GM12878 (cell line): ENCODE measurements around the gene VSTM1.

Source experiments
- BMI1 ChIP-seq: fragments of 450-650 bp; IDR thresholded peaks from 2 replicates; pipeline ENCODE4 v1.6.1; 2016; ENCODE audit warnings: mild to moderate bottlenecking, moderate library complexity, borderline replicate concordance
- CBX3 ChIP-seq: fragments of 200-600 bp; sonication (generic); IDR thresholded peaks from 2 replicates; pipeline ENCODE4 v1.6.1; 2016; ENCODE audit warnings: low read depth, borderline replicate concordance
- CHD4 ChIP-seq: fragments of 200-600 bp; sonication (generic); IDR thresholded peaks from 2 replicates; pipeline ENCODE4 v1.6.1; 2016; ENCODE audit warnings: mild to moderate bottlenecking
- DPF2 ChIP-seq: fragments of 450-650 bp; IDR thresholded peaks from 2 replicates; pipeline ENCODE4 v1.6.1; 2017; ENCODE audit warnings: mild to moderate bottlenecking
- ETV6 ChIP-seq, 2 experiments: fragments of 450-650 bp in 1 of 2; IDR thresholded peaks in 1 of 2; conservative IDR thresholded peaks in 1 of 2; 2 replicates each; pipeline ENCODE4 v1.6.1; 2014; ENCODE audit warnings: antibody characterized with exemption in 1 of 2, borderline replicate concordance in 1 of 2, low read depth in 1 of 2, mild to moderate bottlenecking in 1 of 2, moderate library complexity in 1 of 2
- GATAD2B ChIP-seq: fragments of 450-650 bp; conservative IDR thresholded peaks from 2 replicates; pipeline ENCODE4 v1.6.1; 2017; ENCODE audit warnings: low read depth, mild to moderate bottlenecking, moderate library complexity
- MXI1 ChIP-seq: fragments of 150-350 bp; IDR thresholded peaks from 2 replicates; pipeline ENCODE4 v1.6.1; 2011; ENCODE audit warnings: low read depth, mild to moderate bottlenecking, inconsistent platforms, low read length, improper control_type of control experiment
- USF2 ChIP-seq: IDR thresholded peaks from 2 replicates; pipeline ENCODE4 v1.6.1; 2011; ENCODE audit warnings: low read depth, low read length, improper control_type of control experiment, borderline replicate concordance
- WRNIP1 ChIP-seq: IDR thresholded peaks from 2 replicates; pipeline ENCODE4 v1.6.1; 2011; ENCODE audit warnings: low read depth, low read length, improper control_type of control experiment, borderline replicate concordance
- TF ChIP-seq, protein P1 (sequence below), 3 experiments: IDR thresholded peaks in 2 of 3; conservative IDR thresholded peaks in 1 of 3; 2 replicates each; pipeline ENCODE4 v1.5.1; 2011; ENCODE audit warnings: low read depth in 3 of 3, low read length in 3 of 3, mild to moderate bottlenecking in 3 of 3, control low read depth in 2 of 3, moderate library complexity in 2 of 3, inconsistent platforms in 1 of 3, mixed read lengths in 1 of 3; ENCODE audit not compliant: control insufficient read depth in 2 of 3, insufficient read depth in 1 of 3; ENCODE audit errors: extremely low read depth in 1 of 3

DNA sequence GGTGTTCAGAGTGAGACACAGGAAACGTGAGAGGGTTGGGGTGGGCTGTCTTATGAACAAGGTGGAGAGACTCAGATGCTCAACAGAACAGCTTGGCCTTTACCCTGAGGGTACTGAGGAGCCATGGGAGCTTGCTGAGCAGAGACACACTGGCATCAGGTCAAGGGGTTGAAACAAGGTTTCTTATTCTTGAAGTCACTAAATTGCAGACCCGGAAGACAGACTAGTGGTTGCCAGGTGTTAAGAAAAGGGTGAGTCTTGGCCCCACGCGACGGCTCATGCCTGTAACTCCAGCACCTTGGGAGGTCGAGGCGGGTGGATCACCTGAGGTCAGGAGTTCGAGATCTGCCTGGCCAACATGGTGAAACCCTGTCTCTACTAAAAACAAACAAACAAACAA is 49.8 kb downstream of the VSTM1 start:
- no peak for TF ChIP-seq MXI1
- TF ChIP-seq ETV6 (conservative IDR thresholded peaks at IDR 0.05 in 1 of 2, IDR thresholded peaks at IDR 0.05 in 1 of 2; ENCODE audit: borderline replicate concordance in 1 of 2, low read depth in 1 of 2): no peak
- TF ChIP-seq CBX3: no peak
- no peak for TF ChIP-seq USF2
- TF ChIP-seq, protein P1, sequence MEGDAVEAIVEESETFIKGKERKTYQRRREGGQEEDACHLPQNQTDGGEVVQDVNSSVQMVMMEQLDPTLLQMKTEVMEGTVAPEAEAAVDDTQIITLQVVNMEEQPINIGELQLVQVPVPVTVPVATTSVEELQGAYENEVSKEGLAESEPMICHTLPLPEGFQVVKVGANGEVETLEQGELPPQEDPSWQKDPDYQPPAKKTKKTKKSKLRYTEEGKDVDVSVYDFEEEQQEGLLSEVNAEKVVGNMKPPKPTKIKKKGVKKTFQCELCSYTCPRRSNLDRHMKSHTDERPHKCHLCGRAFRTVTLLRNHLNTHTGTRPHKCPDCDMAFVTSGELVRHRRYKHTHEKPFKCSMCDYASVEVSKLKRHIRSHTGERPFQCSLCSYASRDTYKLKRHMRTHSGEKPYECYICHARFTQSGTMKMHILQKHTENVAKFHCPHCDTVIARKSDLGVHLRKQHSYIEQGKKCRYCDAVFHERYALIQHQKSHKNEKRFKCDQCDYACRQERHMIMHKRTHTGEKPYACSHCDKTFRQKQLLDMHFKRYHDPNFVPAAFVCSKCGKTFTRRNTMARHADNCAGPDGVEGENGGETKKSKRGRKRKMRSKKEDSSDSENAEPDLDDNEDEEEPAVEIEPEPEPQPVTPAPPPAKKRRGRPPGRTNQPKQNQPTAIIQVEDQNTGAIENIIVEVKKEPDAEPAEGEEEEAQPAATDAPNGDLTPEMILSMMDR (IDR thresholded peaks at IDR 0.05 in 2 of 3, conservative IDR thresholded peaks at IDR 0.05 in 1 of 3; ENCODE audit: control insufficient read depth in 2 of 3, extremely low read depth in 1 of 3, insufficient read depth in 1 of 3, low read depth in 3 of 3, low read length in 3 of 3): no peak
- TF ChIP-seq BMI1: no peak
- TF ChIP-seq DPF2: no peak
- no peak for TF ChIP-seq WRNIP1
- no peak for TF ChIP-seq CHD4
- TF ChIP-seq GATAD2B: no peak
